IgD-negative memory B cell (primary cell): ENCODE data around the gene FAAP100. TPM values are rescaled to one million over a fixed set of nuclear protein-coding genes. Genes with fewer than 3 reads are reported as not detected.

Source experiments
- H3K27ac Mint-ChIP-seq, 3 donors: one replicate each; pipeline ENCODE4 v1.8.0; 2020 to 2022; ENCODE audit warnings: mild to moderate bottlenecking in 3 of 3, mixed read lengths in 3 of 3, moderate library complexity in 1 of 3
- H3K27me3 Mint-ChIP-seq: one replicate; pipeline ENCODE4 v1.8.0; 2021; ENCODE audit warnings: mixed read lengths
- H3K36me3 Mint-ChIP-seq: one replicate; pipeline ENCODE4 v1.8.0; 2020; ENCODE audit warnings: mild to moderate bottlenecking, mixed read lengths
- H3K4me1 Mint-ChIP-seq, 3 donors: one replicate each; pipeline ENCODE4 v1.8.0; 2020 to 2022; ENCODE audit warnings: mixed read lengths in 3 of 3, mild to moderate bottlenecking in 1 of 3
- H3K4me3 Mint-ChIP-seq, 4 donors: one replicate each; pipeline ENCODE4 v1.8.0; 2020 to 2022; ENCODE audit warnings: mild to moderate bottlenecking in 4 of 4, mixed read lengths in 4 of 4, moderate library complexity in 3 of 4
- H3K9me3 Mint-ChIP-seq, 3 donors: one replicate each; pipeline ENCODE4 v1.8.0; 2020 to 2021; ENCODE audit warnings: mixed read lengths in 3 of 3, mild to moderate bottlenecking in 1 of 3
- polyA plus RNA-seq: library from polyadenylated mRNA; unstranded; fragments of 300-500 nt; fragmentation: Illumina TruSeq; gene quantifications from one replicate; pipeline ENCODE4 v1.2.3, GENCODE V29; 2021

FAAP100 gene
- polyA plus RNA-seq, 1 donor from 2014 or later: 25.6 TPM

DNA sequence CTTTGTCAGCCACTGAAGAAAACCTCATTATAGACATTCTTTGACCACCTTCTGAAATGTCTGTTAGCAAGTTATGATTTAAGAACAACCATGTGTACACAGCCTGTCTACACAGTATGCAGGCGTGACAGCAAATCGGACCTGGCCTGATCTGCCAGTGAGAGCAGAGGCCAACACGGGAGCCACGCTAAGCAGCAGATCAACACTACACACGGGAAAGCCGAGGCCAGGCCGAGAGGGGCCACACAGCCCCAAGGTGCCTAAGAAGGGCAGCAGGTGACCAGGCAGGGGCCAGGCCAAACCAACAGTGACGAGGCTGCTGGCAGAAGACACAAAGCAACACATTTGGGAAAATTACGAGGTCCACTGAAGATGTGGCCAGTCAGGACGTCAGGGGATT is 16.3 kb upstream of the FAAP100 start:
- H3K27me3 Mint-ChIP-seq: no peaks in the 10 kb centered on the region
- H3K36me3 Mint-ChIP-seq: no peaks in the 10 kb centered on the region
- no peak overlapping the region for H3K27ac Mint-ChIP-seq
- H3K9me3 Mint-ChIP-seq: no peaks in the 10 kb centered on the region
- no peak overlapping the region for H3K4me3 Mint-ChIP-seq
- H3K4me1 Mint-ChIP-seq: peaks cover 0 to 6% (median 0%) of the 10 kb centered on the region in 3 donors

DNA sequence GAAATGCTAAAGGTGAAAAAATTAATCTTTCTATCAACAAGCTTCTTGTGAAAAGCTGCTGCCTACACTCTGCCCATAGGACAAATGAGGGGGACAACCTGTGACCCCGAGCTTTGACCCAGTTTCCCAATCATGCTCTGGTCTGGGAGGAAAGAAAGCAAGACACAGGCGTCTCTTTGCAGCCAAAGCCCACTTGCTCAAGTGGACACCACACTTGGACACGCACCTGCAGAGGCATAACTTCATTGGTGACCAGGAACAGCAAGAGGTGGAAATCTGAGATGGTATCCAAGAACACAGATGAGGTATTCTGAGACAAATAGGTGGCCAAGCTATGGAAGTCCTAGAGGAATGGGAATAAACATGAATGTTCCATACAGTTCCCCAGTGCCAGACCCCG is 15.0 kb upstream of the FAAP100 start:
- Mint-ChIP-seq H3K27me3 (no peaks in the 10 kb centered on the region), H3K4me1 (peaks cover 0 to 12% (median 4%) of the 10 kb centered on the region in 3 donors), H3K4me3 (no peak overlapping the region), H3K36me3 (peaks cover 2% of the 10 kb centered on the region), H3K9me3 (no peaks in the 10 kb centered on the region), H3K27ac (no peak overlapping the region)

DNA sequence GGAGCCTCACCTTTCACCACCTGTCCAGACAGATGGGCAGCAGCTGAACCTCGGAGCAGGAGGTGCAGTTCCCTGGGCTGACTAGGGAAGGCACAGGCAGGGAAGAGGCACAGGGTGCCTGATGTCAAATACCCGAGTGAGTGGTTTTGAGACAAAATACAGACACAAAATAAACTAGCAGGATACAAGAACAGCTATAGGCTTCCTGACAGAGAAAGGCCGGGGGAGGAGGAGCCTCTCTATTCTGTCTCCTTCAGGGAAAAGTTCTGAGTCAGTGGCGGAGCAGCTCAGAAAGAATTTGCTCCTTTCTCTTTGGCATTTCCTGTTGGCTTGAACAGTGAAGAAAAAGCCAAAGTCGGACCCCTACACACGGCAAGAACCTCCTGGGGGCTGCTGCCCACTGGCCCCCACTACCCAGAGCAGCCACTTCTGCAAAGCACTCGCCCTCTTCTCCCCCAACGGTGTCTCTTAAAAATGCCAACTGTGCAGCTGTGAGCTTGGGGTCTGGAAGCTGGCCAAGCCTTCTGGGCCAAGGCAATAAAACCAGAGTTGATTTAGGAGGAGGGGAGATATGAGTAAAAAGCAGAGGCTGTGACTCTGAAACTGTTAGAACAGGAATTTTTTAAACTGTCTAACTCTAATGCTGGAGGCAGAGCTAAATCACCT is 14.4 kb upstream of the FAAP100 start:
- Mint-ChIP-seq H3K4me1 (peaks cover 0 to 12% (median 6%) of the 10 kb centered on the region in 3 donors), H3K4me3 (no peak overlapping the region), H3K9me3 (no peaks in the 10 kb centered on the region), H3K27ac (no peak overlapping the region), H3K36me3 (peaks cover 2% of the 10 kb centered on the region), H3K27me3 (no peaks in the 10 kb centered on the region)

DNA sequence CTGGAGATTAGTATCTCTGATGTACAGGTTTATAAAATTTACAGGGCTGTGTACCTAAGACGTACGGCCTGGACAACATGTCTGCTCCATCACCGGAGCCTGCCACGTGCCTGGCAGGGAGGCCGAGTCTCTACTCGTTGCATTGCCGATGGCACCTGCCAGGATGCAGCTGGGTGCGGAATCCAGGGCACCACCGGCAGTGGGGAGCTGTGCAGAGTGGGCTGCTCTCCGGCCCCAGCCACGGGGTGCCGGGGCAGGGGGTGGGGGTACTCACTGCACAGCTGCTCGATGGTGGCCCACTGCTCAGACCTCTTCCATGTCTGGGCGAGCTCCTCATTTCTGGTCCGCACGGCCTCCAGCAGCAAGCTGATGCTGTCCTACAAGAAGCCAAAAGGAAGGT is 13.1 kb upstream of the FAAP100 start:
- H3K9me3 Mint-ChIP-seq: no peaks in the 10 kb centered on the region
- peak overlapping the region in 1 of 4 donors; percentile 66 for H3K4me3 Mint-ChIP-seq
- no peaks in the 10 kb centered on the region for H3K27me3 Mint-ChIP-seq
- peaks cover 10 to 24% (median 17%) of the 10 kb centered on the region in 3 donors for H3K4me1 Mint-ChIP-seq
- no peak overlapping the region for H3K27ac Mint-ChIP-seq
- peaks cover 2% of the 10 kb centered on the region for H3K36me3 Mint-ChIP-seq

DNA sequence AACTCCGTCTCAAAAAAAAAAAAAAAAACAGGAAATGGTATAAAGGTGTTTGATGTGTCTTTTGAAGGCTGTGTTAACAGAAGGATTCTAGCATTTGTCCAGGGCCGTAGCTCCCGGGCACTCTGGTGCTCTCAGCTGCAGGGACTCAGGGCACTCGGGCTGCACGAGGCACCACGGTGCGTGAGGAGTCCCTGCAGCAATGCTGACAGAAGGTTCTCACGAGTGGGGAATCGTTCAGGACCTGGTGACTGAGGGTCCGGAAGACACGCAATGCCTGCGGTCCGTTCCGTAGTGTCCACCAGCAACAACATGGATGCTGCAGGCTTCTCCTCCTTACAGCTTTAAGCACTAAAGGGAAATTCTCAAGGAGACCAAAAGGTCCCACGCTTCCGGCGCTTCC is 12.6 kb upstream of the FAAP100 start:
- no peaks in the 10 kb centered on the region for H3K9me3 Mint-ChIP-seq
- peaks cover 2% of the 10 kb centered on the region for H3K36me3 Mint-ChIP-seq
- no peak overlapping the region for H3K4me3 Mint-ChIP-seq
- no peak overlapping the region for H3K27ac Mint-ChIP-seq
- H3K4me1 Mint-ChIP-seq: peaks cover 10 to 24% (median 17%) of the 10 kb centered on the region in 3 donors
- no peaks in the 10 kb centered on the region for H3K27me3 Mint-ChIP-seq

DNA sequence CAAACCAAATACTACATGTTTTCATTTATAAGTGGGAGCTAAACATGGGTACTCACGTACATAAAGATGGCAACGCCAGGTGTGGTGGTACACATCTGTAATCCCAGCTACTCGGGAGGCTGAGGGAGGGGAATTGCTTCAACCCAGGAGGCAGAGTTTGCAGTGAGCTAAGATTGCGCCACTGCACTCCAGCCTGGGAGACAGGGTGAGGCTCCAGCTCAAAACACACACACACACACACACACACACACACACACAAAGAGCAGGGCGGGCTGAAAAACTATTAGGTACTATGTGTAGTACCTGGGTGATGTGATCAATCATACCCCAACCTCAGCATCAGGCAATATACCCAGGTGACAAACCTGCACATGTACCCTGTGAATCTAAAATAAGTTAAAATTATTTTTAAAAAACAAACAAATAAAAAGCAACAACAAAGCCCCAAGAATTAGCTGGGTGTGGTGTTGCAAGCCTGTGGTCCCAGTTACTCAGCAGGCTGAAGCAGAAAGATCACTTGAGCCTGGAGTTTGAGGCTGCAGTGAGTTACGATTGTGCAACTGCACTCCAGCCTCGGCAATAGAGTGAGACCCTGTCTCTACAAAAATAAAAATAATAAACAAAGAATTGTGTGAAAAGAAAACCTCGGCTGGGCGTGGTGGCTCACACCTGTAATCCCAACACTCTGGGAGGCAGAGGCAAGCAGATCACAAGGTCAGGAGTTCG is 11.9 kb upstream of the FAAP100 start:
- Mint-ChIP-seq H3K9me3 (no peaks in the 10 kb centered on the region), H3K4me3 (no peak overlapping the region), H3K27ac (no peak overlapping the region), H3K4me1 (peaks cover 10 to 24% (median 17%) of the 10 kb centered on the region in 3 donors), H3K36me3 (peaks cover 2% of the 10 kb centered on the region), H3K27me3 (no peaks in the 10 kb centered on the region)

DNA sequence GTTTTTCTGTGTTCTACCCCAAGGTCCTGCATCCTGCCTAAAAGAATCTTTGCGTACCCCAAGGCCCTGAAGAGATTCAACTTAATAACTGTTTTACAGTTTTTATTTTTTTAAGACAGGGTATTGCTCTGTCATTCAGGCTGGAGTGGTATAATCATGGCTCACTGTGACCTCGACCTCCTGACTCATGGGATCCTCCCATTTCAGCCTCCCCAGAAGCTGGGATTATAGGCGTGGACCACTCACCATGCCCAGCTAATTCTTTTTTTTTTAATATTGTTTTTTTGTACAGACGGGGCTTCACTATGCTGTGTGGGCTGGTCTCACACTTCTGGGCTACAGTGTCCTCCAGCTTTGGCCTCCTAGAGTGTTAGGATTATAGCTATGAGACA is 9.3 kb upstream of the FAAP100 start:
- Mint-ChIP-seq H3K4me3 (peak overlapping the region; percentile 71 to 91 (median 76)), H3K27me3 (no peaks in the 10 kb centered on the region), H3K9me3 (no peaks in the 10 kb centered on the region), H3K36me3 (peaks cover 4% of the 10 kb centered on the region), H3K4me1 (peaks cover 15 to 26% (median 20%) of the 10 kb centered on the region in 3 donors), H3K27ac (peak overlapping the region; percentile 88 to 97 (median 97))

DNA sequence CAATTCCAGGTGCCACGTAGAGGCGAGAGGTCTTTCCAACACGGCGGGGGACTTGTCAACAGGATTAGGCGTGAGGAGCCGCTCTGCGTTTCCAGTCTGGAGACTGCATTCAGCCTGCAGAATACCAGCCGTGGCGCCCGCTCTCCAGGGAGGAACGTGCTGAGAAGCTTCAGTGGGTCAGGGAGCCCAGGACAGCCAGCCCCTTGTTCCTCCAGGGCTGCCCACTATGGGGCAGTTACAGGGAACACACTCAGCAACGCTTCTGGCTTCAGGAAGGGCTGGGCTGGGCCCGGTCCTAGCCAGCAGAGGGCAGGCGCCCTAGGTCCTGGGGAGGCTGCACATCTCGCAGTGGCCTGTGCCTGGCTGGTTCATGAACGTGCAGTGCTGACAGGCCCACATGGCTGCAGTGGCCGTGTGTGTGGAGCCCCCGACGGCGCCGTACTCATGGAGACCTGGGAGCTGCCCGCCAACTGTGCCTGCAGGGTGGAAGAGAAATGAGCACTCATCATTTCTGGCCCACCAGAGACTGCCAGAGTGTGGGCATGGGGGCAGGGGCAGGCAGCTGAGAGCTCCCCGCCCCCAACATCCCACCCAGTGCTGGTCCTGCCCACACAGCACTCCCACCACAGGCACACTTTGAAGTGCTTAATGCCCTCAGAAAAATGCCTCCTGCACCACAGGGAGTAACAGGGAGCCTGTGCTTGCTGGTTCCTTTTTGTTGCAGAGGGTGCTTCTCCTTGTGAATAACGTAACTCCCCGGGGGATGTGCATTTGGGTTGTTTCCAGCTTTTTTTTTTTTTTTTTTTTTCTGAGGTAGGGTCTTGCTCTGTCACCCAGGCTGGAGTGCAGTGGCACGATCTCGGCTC is 7.0 kb upstream of the FAAP100 start:
- H3K27ac Mint-ChIP-seq: no peak overlapping the region
- H3K4me1 Mint-ChIP-seq: peaks cover 15 to 27% (median 23%) of the 10 kb centered on the region in 3 donors
- no peaks in the 10 kb centered on the region for H3K27me3 Mint-ChIP-seq

DNA sequence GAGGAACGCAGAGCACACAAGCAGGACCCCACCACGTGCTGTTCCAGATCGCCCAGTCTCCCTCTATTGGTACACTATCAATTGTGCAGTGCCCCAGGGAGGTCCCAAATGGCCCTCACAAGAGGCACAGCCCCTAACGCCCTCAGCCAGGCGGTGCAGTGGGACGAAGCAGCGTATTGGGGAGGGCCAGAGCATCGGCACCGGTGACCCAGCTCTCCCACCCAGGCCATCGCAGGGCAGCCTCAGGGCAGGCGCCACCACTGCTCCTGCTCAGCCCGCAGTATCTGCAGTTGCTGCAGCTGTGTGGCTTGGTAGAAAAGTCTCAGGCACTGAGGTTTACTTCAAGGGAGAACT is 5.9 kb upstream of the FAAP100 start:
- H3K4me1 Mint-ChIP-seq: peaks cover 18 to 32% (median 32%) of the 10 kb centered on the region in 3 donors
- H3K9me3 Mint-ChIP-seq: no peaks in the 10 kb centered on the region
- peaks cover 4% of the 10 kb centered on the region for H3K36me3 Mint-ChIP-seq
- no peak overlapping the region for H3K27ac Mint-ChIP-seq
- no peak overlapping the region for H3K4me3 Mint-ChIP-seq
- H3K27me3 Mint-ChIP-seq: no peaks in the 10 kb centered on the region

More for the DNA sequence above, 7.0 kb upstream of the FAAP100 start:
- H3K36me3 Mint-ChIP-seq: peaks cover 4% of the 10 kb centered on the region
- H3K4me3 Mint-ChIP-seq: peak overlapping the region in 1 of 4 donors; percentile 58
- no peaks in the 10 kb centered on the region for H3K9me3 Mint-ChIP-seq

DNA sequence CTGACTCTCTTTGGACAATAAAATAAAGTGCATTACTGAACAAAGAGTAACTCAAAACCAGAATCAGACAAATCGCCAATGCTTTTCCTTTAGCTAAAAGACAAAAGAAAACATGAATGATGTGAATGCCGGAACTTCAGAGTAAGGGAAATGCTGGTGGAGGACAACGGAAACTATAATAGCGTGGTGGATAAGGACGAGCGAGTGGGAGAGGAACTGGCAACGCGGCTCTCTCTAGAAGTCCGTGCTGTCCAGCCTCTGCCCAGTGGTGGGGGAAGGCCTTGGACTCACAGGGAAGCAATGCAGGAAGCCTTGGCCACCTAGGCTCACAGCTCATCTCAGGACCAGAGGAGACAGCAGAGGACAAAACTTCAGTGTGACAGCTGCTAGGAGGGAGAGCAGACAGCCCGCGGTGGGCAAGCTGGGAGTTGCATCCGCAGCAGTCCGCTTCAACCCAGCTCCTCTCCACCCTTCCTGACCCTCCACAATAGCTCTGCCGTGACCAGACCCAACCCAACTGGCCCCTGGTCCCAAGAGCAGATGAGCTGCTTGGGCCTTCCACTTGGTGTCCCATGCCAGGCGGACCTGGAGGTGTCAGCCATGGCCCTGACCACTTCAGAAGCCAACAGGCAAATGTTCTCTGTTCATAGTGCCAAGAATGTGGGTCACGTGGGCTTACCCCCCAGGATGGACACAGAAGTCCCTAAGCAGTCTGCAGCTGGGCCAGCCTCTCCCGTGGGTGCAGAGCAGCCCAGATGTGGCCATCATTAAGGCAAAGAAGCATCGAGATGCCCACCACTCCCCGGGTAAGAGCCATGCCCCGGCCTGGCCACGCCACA is 5.3 kb upstream of the FAAP100 start:
- peak overlapping the region; percentile 51 to 82 (median 73) for H3K27ac Mint-ChIP-seq

DNA sequence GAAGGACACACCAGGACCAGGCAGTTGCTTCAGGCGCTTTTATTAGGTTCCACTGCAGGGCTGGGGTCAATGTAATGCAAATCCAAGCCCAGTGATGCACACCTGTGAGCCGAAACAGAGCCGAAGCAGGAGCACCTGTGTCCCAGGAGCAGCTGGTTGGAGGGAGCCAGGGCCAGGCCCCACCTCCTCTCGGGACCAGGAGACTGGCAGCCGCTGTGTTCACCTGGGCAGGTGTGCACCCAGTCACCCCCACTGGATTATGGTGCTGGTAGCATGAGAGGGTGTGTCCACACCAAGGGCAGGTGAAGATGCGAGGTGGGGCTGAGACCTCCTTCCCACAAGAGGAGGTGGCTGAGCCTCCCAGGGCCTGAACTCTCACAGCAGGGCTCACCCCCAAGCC is 4.7 kb upstream of the FAAP100 start:
- no peaks in the 10 kb centered on the region for H3K27me3 Mint-ChIP-seq
- peak overlapping the region; percentile 51 to 82 (median 73) for H3K27ac Mint-ChIP-seq
- peaks cover 23 to 29% (median 27%) of the 10 kb centered on the region in 3 donors for H3K4me1 Mint-ChIP-seq
- H3K9me3 Mint-ChIP-seq: no peaks in the 10 kb centered on the region
- no peak overlapping the region for H3K4me3 Mint-ChIP-seq
- peaks cover 2% of the 10 kb centered on the region for H3K36me3 Mint-ChIP-seq

More for the DNA sequence above, 5.3 kb upstream of the FAAP100 start:
- Mint-ChIP-seq H3K27me3 (no peaks in the 10 kb centered on the region), H3K4me3 (peak overlapping the region in 1 of 4 donors; percentile 40), H3K4me1 (peaks cover 23 to 31% (median 29%) of the 10 kb centered on the region in 3 donors), H3K36me3 (peaks cover 3% of the 10 kb centered on the region), H3K9me3 (no peaks in the 10 kb centered on the region)

DNA sequence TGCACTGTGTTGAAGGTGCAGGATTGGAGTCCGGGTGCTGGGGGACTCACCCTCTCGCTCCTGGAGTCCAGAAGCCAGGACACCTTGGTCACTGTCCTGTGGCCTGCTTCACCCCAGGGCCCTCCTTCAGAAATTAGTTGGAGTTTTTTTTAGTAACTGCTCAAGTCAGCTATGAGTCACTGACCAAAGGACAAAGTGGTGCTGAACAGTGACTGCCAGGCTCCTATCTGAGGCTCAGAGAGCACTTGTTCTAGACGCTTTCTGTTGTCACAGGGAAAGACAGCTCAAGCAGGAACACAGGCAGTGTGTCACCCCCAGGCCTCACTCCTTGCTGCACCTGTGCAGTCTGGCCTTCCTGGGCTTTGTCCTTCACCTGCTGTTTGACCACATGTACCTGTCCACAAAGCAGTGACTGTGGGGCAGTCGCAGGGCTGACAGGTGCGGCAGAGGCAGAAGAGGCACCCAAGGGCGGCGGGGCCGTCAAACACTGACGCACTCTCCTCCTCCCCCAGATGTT is 4.1 kb upstream of the FAAP100 start:
- Mint-ChIP-seq H3K4me1 (peaks cover 21 to 27% (median 26%) of the 10 kb centered on the region in 3 donors), H3K27me3 (no peaks in the 10 kb centered on the region), H3K36me3 (peaks cover 2% of the 10 kb centered on the region), H3K9me3 (no peaks in the 10 kb centered on the region), H3K4me3 (peak overlapping the region in 1 of 4 donors; percentile 14), H3K27ac (peak overlapping the region in 1 of 3 donors; percentile 58)

DNA sequence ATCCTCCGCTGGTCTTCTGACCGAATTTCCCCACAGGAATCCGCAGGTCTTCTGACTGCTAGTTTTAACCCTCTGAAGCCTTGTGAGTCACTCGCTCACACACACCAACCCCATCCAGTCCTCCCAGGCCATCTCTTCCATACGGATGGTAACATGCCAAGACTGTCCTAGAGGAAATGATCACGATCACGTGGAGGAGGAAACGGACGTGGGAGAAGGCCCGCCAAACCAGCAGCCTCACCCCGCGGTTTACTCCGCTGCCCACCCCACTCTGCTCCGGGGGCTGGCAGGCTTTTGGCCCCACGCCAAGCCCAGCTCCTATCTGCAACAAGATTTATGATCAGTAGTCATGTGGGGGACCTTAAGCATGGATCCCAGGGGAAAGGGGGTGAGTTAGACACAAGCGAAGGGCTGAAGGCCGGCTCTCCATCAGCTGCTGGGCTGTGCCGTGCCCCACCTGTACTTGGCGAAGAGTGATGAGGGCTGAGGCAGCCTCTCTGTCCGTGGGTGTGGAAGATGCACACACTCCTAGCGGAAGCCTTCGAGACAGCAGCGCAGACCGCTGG is 1.5 kb upstream of the FAAP100 start:
- Mint-ChIP-seq H3K27me3 (no peaks in the 10 kb centered on the region), H3K27ac (peak overlapping the region; percentile 83 to 100 (median 96)), H3K4me1 (peaks cover 17 to 29% (median 25%) of the 10 kb centered on the region in 3 donors), H3K36me3 (peaks cover 7% of the 10 kb centered on the region), H3K4me3 (peak overlapping the region; percentile 89 to 99 (median 96)), H3K9me3 (no peaks in the 10 kb centered on the region)
